ENCODE data around the gene SP8. TPM values are rescaled to one million over a fixed set of nuclear protein-coding genes. Genes with fewer than 3 reads are reported as not detected.

The SP8 gene
- total RNA-seq, 1 experiment from 2014 or later, result 63.6 TPM

DNA sequence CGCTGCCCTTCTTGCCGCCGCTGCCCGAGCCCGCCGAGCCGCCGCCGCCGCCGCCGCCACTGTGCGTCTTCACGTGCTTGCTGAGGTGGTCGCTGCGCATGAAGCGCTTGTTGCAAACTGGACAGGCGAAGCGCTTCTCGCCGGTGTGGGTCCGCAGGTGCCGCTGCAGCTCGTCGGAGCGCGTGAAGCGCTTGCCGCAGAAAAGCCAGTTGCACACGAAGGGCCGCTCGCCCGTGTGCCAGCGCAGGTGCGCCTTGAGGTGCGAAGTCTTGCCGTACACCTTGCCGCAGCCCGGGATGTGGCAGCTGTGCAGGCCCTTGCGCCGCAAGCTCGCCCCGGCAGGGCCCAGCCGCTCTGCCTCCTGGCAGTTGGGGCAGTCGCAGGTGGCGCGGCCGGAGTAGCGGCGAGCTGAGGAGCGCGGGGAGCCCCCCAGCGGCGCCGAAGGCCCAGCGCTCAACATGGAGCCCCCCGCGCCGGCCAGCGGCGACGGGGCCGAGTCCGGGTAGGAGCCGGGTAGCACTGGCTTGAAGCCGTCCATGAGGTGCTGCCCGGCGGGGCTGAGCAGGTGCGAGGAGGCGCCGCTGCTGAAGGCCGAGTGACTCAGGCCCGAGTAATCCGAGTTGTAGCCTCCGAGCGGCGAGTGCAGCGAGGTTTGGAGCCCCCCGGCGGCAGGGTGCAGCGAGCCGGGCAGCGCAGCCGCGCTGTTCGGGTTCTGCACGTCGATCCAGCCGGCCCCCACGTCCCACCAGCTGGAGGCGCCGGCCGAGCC lies 2.1 kb downstream of the SP8 start (continued):
- TF ChIP-seq KAT7 (CRISPR knock-in tag; IDR thresholded peaks at IDR 0.05; ENCODE audit: borderline replicate concordance) (no peak), ZNF423 (CRISPR knock-in tag; IDR thresholded peaks at IDR 0.05) (0 out of 2 replicates have a peak, but pooled peaks have one; percentile 27), GTF2I (CRISPR knock-in tag; conservative IDR thresholded peaks at IDR 0.05) (no peak), JUN (CRISPR knock-in tag; IDR thresholded peaks at IDR 0.05) (peak; percentile 95), CREM (CRISPR knock-in tag; IDR thresholded peaks at IDR 0.05) (peak; percentile 79; the same call in 1 of the 2 replicates), NR3C1 (CRISPR knock-in tag; conservative IDR thresholded peaks at IDR 0.05; ENCODE audit: low read depth) (0 out of 2 replicates have a peak, but pooled peaks have one; percentile 26), NR1H2 (CRISPR knock-in tag; IDR thresholded peaks at IDR 0.05) (no peak), CBFB (CRISPR knock-in tag; IDR thresholded peaks at IDR 0.05; ENCODE audit: low read depth) (no peak), SMAD4 (CRISPR knock-in tag; IDR thresholded peaks at IDR 0.05) (peak; percentile 91), ZNF317 (CRISPR knock-in tag; IDR thresholded peaks at IDR 0.05; ENCODE audit: borderline replicate concordance, low read depth) (peak; percentile 53), NFE2L1 (CRISPR knock-in tag; IDR thresholded peaks at IDR 0.05) (peak; percentile 89), GABPB1 (CRISPR knock-in tag; IDR thresholded peaks at IDR 0.05) (no peak), RORB (CRISPR knock-in tag; IDR thresholded peaks at IDR 0.05) (no peak), TCF7 (CRISPR knock-in tag; IDR thresholded peaks at IDR 0.05; ENCODE audit: low read depth) (peak; percentile 84; the same call in 1 of the 2 replicates), ATF1 (CRISPR knock-in tag; IDR thresholded peaks at IDR 0.05) (peak; percentile 95; the same call in 1 of the 2 replicates), OVOL2 (CRISPR knock-in tag; IDR thresholded peaks at IDR 0.05; ENCODE audit: borderline replicate concordance) (no peak), HMGA2 (CRISPR knock-in tag; IDR thresholded peaks at IDR 0.05) (no peak), TEAD1 (CRISPR knock-in tag; IDR thresholded peaks at IDR 0.05) (peak; percentile 27; the same call in 1 of the 2 replicates), SP1 (CRISPR knock-in tag; conservative IDR thresholded peaks at IDR 0.05) (0 out of 2 replicates have a peak, but pooled peaks have one; percentile 19), ZNF138 (CRISPR knock-in tag; conservative IDR thresholded peaks at IDR 0.05) (peak; percentile 94; the same call in 1 of the 2 replicates)
- TF ChIP-seq, protein P1, sequence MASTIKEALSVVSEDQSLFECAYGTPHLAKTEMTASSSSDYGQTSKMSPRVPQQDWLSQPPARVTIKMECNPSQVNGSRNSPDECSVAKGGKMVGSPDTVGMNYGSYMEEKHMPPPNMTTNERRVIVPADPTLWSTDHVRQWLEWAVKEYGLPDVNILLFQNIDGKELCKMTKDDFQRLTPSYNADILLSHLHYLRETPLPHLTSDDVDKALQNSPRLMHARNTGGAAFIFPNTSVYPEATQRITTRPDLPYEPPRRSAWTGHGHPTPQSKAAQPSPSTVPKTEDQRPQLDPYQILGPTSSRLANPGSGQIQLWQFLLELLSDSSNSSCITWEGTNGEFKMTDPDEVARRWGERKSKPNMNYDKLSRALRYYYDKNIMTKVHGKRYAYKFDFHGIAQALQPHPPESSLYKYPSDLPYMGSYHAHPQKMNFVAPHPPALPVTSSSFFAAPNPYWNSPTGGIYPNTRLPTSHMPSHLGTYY (CRISPR knock-in tag; IDR thresholded peaks at IDR 0.05), result no peak
- TF ChIP-seq, protein P2, sequence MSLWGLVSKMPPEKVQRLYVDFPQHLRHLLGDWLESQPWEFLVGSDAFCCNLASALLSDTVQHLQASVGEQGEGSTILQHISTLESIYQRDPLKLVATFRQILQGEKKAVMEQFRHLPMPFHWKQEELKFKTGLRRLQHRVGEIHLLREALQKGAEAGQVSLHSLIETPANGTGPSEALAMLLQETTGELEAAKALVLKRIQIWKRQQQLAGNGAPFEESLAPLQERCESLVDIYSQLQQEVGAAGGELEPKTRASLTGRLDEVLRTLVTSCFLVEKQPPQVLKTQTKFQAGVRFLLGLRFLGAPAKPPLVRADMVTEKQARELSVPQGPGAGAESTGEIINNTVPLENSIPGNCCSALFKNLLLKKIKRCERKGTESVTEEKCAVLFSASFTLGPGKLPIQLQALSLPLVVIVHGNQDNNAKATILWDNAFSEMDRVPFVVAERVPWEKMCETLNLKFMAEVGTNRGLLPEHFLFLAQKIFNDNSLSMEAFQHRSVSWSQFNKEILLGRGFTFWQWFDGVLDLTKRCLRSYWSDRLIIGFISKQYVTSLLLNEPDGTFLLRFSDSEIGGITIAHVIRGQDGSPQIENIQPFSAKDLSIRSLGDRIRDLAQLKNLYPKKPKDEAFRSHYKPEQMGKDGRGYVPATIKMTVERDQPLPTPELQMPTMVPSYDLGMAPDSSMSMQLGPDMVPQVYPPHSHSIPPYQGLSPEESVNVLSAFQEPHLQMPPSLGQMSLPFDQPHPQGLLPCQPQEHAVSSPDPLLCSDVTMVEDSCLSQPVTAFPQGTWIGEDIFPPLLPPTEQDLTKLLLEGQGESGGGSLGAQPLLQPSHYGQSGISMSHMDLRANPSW (CRISPR knock-in tag; conservative IDR thresholded peaks at IDR 0.05; ENCODE audit: low read depth), result no peak; the same call in 1 of the 2 replicates
- TF ChIP-seq, protein P3, sequence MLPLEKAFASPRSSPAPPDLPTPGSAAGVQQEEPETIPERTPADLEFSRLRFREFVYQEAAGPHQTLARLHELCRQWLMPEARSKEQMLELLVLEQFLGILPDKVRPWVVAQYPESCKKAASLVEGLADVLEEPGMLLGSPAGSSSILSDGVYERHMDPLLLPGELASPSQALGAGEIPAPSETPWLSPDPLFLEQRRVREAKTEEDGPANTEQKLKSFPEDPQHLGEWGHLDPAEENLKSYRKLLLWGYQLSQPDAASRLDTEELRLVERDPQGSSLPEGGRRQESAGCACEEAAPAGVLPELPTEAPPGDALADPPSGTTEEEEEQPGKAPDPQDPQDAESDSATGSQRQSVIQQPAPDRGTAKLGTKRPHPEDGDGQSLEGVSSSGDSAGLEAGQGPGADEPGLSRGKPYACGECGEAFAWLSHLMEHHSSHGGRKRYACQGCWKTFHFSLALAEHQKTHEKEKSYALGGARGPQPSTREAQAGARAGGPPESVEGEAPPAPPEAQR (CRISPR knock-in tag; IDR thresholded peaks at IDR 0.05), result no peak
- TF ChIP-seq, protein P4, sequence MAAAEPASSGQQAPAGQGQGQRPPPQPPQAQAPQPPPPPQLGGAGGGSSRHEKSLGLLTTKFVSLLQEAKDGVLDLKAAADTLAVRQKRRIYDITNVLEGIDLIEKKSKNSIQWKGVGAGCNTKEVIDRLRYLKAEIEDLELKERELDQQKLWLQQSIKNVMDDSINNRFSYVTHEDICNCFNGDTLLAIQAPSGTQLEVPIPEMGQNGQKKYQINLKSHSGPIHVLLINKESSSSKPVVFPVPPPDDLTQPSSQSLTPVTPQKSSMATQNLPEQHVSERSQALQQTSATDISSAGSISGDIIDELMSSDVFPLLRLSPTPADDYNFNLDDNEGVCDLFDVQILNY (CRISPR knock-in tag; IDR thresholded peaks at IDR 0.05), result peak; percentile 73; the same call in 1 of the 2 replicates
- TF ChIP-seq, protein P5, sequence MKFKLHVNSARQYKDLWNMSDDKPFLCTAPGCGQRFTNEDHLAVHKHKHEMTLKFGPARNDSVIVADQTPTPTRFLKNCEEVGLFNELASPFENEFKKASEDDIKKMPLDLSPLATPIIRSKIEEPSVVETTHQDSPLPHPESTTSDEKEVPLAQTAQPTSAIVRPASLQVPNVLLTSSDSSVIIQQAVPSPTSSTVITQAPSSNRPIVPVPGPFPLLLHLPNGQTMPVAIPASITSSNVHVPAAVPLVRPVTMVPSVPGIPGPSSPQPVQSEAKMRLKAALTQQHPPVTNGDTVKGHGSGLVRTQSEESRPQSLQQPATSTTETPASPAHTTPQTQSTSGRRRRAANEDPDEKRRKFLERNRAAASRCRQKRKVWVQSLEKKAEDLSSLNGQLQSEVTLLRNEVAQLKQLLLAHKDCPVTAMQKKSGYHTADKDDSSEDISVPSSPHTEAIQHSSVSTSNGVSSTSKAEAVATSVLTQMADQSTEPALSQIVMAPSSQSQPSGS (CRISPR knock-in tag; IDR thresholded peaks at IDR 0.05; ENCODE audit: borderline replicate concordance, low read depth), result peak; percentile 84
- TF ChIP-seq, protein P6, sequence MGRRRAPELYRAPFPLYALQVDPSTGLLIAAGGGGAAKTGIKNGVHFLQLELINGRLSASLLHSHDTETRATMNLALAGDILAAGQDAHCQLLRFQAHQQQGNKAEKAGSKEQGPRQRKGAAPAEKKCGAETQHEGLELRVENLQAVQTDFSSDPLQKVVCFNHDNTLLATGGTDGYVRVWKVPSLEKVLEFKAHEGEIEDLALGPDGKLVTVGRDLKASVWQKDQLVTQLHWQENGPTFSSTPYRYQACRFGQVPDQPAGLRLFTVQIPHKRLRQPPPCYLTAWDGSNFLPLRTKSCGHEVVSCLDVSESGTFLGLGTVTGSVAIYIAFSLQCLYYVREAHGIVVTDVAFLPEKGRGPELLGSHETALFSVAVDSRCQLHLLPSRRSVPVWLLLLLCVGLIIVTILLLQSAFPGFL (CRISPR knock-in tag; IDR thresholded peaks at IDR 0.05; ENCODE audit: borderline replicate concordance), result no peak
- TF ChIP-seq, protein P7, sequence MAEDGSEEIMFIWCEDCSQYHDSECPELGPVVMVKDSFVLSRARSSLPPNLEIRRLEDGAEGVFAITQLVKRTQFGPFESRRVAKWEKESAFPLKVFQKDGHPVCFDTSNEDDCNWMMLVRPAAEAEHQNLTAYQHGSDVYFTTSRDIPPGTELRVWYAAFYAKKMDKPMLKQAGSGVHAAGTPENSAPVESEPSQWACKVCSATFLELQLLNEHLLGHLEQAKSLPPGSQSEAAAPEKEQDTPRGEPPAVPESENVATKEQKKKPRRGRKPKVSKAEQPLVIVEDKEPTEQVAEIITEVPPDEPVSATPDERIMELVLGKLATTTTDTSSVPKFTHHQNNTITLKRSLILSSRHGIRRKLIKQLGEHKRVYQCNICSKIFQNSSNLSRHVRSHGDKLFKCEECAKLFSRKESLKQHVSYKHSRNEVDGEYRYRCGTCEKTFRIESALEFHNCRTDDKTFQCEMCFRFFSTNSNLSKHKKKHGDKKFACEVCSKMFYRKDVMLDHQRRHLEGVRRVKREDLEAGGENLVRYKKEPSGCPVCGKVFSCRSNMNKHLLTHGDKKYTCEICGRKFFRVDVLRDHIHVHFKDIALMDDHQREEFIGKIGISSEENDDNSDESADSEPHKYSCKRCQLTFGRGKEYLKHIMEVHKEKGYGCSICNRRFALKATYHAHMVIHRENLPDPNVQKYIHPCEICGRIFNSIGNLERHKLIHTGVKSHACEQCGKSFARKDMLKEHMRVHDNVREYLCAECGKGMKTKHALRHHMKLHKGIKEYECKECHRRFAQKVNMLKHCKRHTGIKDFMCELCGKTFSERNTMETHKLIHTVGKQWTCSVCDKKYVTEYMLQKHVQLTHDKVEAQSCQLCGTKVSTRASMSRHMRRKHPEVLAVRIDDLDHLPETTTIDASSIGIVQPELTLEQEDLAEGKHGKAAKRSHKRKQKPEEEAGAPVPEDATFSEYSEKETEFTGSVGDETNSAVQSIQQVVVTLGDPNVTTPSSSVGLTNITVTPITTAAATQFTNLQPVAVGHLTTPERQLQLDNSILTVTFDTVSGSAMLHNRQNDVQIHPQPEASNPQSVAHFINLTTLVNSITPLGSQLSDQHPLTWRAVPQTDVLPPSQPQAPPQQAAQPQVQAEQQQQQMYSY (CRISPR knock-in tag; IDR thresholded peaks at IDR 0.05), result peak; percentile 15; the same call in 1 of the 2 replicates

Measured in WTC11 (cell line).